OCI-LY7 (cell line): ENCODE results near the gene SIGLEC12. TPM values are rescaled to one million over a fixed set of nuclear protein-coding genes. Genes with fewer than 3 reads are reported as not detected.

Source experiments
- BruUV-seq: library from RNA; stranded (reverse); fragments of 400-500 nt; replicated peaks from 2 replicates; lab custom pipeline; 2021; lab: Mats Ljungman, UMichigan
- CTCF ChIA-PET: fragments of 300-600 bp; sonication (Branson Sonifier 250); formaldehyde crosslinking; loops from one replicate; lab custom pipeline; 2022; ENCODE audit warnings: antibody characterized with exemption; ENCODE audit not compliant: unreplicated experiment; lab: Charles Lee
- POLR2A ChIA-PET: fragments of 300-600 bp; sonication (Branson Sonifier 250); formaldehyde crosslinking; loops from one replicate; lab custom pipeline; 2022; ENCODE audit warnings: antibody characterized with exemption; lab: Charles Lee
- DNase-seq: peaks from one replicate; pipeline ENCODE4 v3.0.0-alpha.2; 2015; ENCODE audit warnings: low spot score
- H2AFZ ChIP-seq: fragments of 200-600 bp; sonication (generic), shearing (Covaris generic); 2 replicates; pipeline ENCODE4 v1.6.1; 2014; ENCODE audit warnings: mild to moderate bottlenecking, antibody characterized with exemption, low read length, moderate library complexity
- H3K27ac ChIP-seq: fragments of 200-600 bp; sonication (generic); 2 replicates; pipeline ENCODE4 v1.5.1; 2014; ENCODE audit warnings: mixed run types, low read depth, mild to moderate bottlenecking, moderate library complexity, low read length, inconsistent platforms; ENCODE audit not compliant: poor library complexity, severe bottlenecking
- H3K36me3 ChIP-seq: fragments of 200-600 bp; sonication (generic); 2 replicates; pipeline ENCODE4 v1.6.1; 2014; ENCODE audit warnings: mild to moderate bottlenecking, antibody characterized with exemption, low read length, moderate library complexity, mixed read lengths; ENCODE audit not compliant: insufficient read depth
- H3K4me1 ChIP-seq: fragments of 200-600 bp; sonication (generic); 2 replicates; pipeline ENCODE4 v1.5.1; 2014; ENCODE audit warnings: mild to moderate bottlenecking, low read length; ENCODE audit not compliant: insufficient read depth, poor library complexity, severe bottlenecking
- H3K4me2 ChIP-seq: fragments of 200-600 bp; sonication (generic); 2 replicates; pipeline ENCODE4 v1.6.1; 2014; ENCODE audit warnings: mild to moderate bottlenecking, low read length
- H3K4me3 ChIP-seq: fragments of 200-600 bp; sonication (generic); 2 replicates; pipeline ENCODE4 v1.5.1; 2014; ENCODE audit warnings: mild to moderate bottlenecking, low read depth, low read length; ENCODE audit not compliant: poor library complexity, severe bottlenecking
- H3K79me2 ChIP-seq: fragments of 200-600 bp; sonication (generic); 2 replicates; pipeline ENCODE4 v1.6.1; 2016; ENCODE audit warnings: low read depth, mild to moderate bottlenecking, low read length, moderate library complexity, mixed read lengths; ENCODE audit not compliant: insufficient read depth
- H3K9me2 ChIP-seq: fragments of 200-600 bp; sonication (generic); 2 replicates; pipeline ENCODE4 v1.6.1; 2016; ENCODE audit warnings: mild to moderate bottlenecking, low read length, mixed read lengths; ENCODE audit not compliant: insufficient read depth
- H3K9me3 ChIP-seq: fragments of 200-600 bp; sonication (generic); 2 replicates; pipeline ENCODE4 v1.6.1; 2014; ENCODE audit warnings: mild to moderate bottlenecking, mixed run types, low read length, mixed read lengths
- H4K20me1 ChIP-seq: fragments of 200-600 bp; sonication (generic); 2 replicates; pipeline ENCODE4 v1.6.1; 2014; ENCODE audit warnings: mild to moderate bottlenecking, antibody characterized with exemption, low read length, moderate library complexity, mixed read lengths; ENCODE audit not compliant: insufficient read depth
- CTCF ChIP-seq: fragments of 200-600 bp; sonication (generic); conservative IDR thresholded peaks from 2 replicates; pipeline ENCODE4 v1.5.1; 2014; ENCODE audit warnings: mild to moderate bottlenecking, antibody characterized with exemption, low read length, moderate library complexity, mixed read lengths
- EZH2phosphoT487 ChIP-seq: fragments of 200-600 bp; sonication (generic); IDR thresholded peaks from 2 replicates; pipeline ENCODE4 v1.6.1; 2018; ENCODE audit warnings: low read depth, borderline replicate concordance, mild to moderate bottlenecking, mixed run types, antibody characterized with exemption, low read length, moderate library complexity, mixed read lengths
- intact Hi-C: fragments of 100-400 bp; cut with micrococcal nuclease; formaldehyde crosslinking; loops from one replicate; pipeline ENCODE4 v1.10.0; 2022; ENCODE audit not compliant: unreplicated experiment
- total RNA-seq, 2 experiments: library from RNA; depleted of rRNA in 1 of 2; stranded (reverse); fragments of >200 nt in 1 of 2; shearing (Covaris generic) in 1 of 2; gene quantifications; 2 replicates each; pipeline ENCODE4 v1.2.3, GENCODE V29; 2014 to 2022

The SIGLEC12 gene
- total RNA-seq, 2 experiments from 2014 or later = not detected

- H2AFZ ChIP-seq = no peak overlapping the region
- intact Hi-C loops = no loop called here
- H3K9me2 ChIP-seq = no peaks in the 10 kb centered on the region
- BruUV-seq = no TSS peak
- ChIA-PET POLR2A (no interaction called here), CTCF (no interaction called here)
- H3K4me1 ChIP-seq = no peaks in the 10 kb centered on the region
- no peaks in the 10 kb centered on the region for H3K36me3 ChIP-seq
- H4K20me1 ChIP-seq = no peaks in the 10 kb centered on the region
- no peak overlapping the region for H3K4me2 ChIP-seq
- H3K4me3 ChIP-seq = no peak overlapping the region
- no peak overlapping the region for H3K27ac ChIP-seq
- H3K9me3 ChIP-seq = no peaks in the 10 kb centered on the region
- no peak for DNase-seq
- TF ChIP-seq EZH2phosphoT487 = no peak
- TF ChIP-seq CTCF = no peak
- no peaks in the 10 kb centered on the region for H3K79me2 ChIP-seq
Observed at GRCh38 chr19:51497666-51498065, 3.9 kb downstream of the SIGLEC12 start.

GRCh38 chr19:51493776-51494175 lies 7.8 kb downstream of the SIGLEC12 start:
- intact Hi-C loops = no loop called here
- no TSS peak for BruUV-seq
- Histone ChIP-seq H3K4me3 (no peak overlapping the region), H4K20me1 (no peaks in the 10 kb centered on the region), H3K36me3 (no peaks in the 10 kb centered on the region), H3K9me3 (no peaks in the 10 kb centered on the region), H3K27ac (no peak overlapping the region), H3K4me1 (no peaks in the 10 kb centered on the region), H2AFZ (no peak overlapping the region), H3K9me2 (no peaks in the 10 kb centered on the region), H3K79me2 (no peaks in the 10 kb centered on the region), H3K4me2 (no peak overlapping the region)
- TF ChIP-seq EZH2phosphoT487 (no peak), CTCF (no peak)
- ChIA-PET CTCF (no interaction called here), POLR2A (no interaction called here)
- DNase-seq = no peak

GRCh38 chr19:51491586-51491985 lies 10.0 kb downstream of the SIGLEC12 start:
- no peaks in the 10 kb centered on the region for H3K9me3 ChIP-seq
- POLR2A ChIA-PET = no interaction called here
- CTCF ChIA-PET = no interaction called here

More at GRCh38 chr19:51491586-51491985, 10.0 kb downstream of the SIGLEC12 start:
- BruUV-seq = no TSS peak
- H3K79me2 ChIP-seq = no peaks in the 10 kb centered on the region
- H3K4me1 ChIP-seq = no peaks in the 10 kb centered on the region
- no peak overlapping the region for H2AFZ ChIP-seq
- DNase-seq = no peak
- H3K27ac ChIP-seq = no peak overlapping the region
- TF ChIP-seq CTCF (no peak), EZH2phosphoT487 (no peak)
- no peaks in the 10 kb centered on the region for H4K20me1 ChIP-seq
- no peaks in the 10 kb centered on the region for H3K36me3 ChIP-seq
- intact Hi-C loops = no loop called here
- H3K4me3 ChIP-seq = no peak overlapping the region
- no peak overlapping the region for H3K4me2 ChIP-seq
- H3K9me2 ChIP-seq = no peaks in the 10 kb centered on the region
